HG02981 (cell line): Measurements from ENCODE around the gene ACTC1.

Source experiments
- ATAC-seq: cut with Tn5 transposase; IDR thresholded peaks from one replicate; pipeline ENCODE4 v1.9.1; 2021; ENCODE audit warnings: mild to moderate bottlenecking, moderate library complexity; ENCODE audit not compliant: unreplicated experiment

Gene ACTC1

DNA sequence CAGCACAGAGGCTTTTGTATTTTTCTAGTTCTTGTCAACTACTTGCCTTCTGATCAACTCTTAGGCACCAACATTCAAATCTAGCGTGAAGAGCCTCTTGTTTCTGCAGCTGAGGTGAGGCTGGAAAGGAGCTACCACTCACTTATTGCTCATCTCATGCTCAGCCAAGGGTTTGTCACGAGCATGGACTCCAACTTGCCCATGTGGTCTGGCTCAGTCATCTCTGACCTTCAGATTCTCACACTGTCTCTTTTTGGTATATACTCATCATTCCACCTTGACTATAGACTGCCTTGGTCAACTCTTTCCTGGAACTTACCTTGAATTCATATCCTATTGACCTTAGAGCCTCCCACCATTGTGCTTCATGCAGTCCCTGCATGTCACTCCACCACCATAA, 35.4 kb downstream of the ACTC1 start:
- ATAC-seq, result no peak

- no peak for ATAC-seq
Measured at GRCh38 chr15:34759347-34759746, 36.0 kb downstream of the ACTC1 start.

GRCh38 chr15:34757262-34757661, 38.1 kb downstream of the ACTC1 start:
- ATAC-seq, result no peak

- ATAC-seq, result no peak
Measured at GRCh38 chr15:34755419-34755773, 40.0 kb downstream of the ACTC1 start.

- ATAC-seq, result no peak
Measured at GRCh38 chr15:34754674-34755418, 40.5 kb downstream of the ACTC1 start, which contains the start of gene GJD2. Gene GJD2 (minus strand): TSS chr15:34754998. CDS start chr15:34754488, 510 bp downstream.

- no peak for ATAC-seq
Measured at GRCh38 chr15:34754171-34754601, 41.2 kb downstream of the ACTC1 start.

DNA sequence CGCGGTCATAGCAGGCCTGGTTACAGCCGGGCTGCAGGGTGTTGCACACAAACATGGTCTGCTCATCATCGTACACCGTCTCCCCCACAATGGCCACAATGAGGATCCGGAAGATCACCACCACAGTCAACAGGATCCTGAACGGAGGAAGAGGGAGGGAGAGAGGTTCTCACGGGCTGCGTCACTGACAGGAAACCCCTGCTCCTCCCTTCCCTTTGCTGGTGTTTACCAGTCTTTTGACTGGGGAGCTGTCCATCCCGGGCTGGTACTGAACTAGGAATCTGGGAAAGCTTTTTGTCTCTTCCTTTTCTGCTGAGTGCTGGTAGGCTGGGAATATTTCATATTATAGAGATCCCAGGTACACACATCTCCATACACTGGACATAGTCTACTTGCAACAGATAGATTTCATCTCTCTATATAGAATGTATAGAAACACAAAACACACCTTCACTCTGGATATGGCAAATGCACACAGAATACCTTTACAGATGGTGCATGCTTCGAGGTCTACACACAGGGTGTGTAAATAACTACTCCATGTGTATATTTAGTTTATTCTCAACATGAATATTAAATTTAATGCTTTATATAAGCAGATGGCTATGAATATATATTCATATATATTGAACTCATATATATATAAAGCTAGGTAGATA, 42.0 kb downstream of the ACTC1 start:
- no peak for ATAC-seq

GRCh38 chr15:34749691-34750090, 45.7 kb downstream of the ACTC1 start:
- no peak for ATAC-seq
